ENCODE data around the gene HOXD10. TPM values are rescaled to one million over a fixed set of nuclear protein-coding genes. Genes with fewer than 3 reads are reported as not detected.

Gene HOXD10
- total and polyA plus RNA-seq, 7 donors = 0.23 to 46.0 (median 10.7) TPM

- peaks cover 0 to 89% (median 24%) of the 10 kb centered on the region in 3 donors for H3K27me3 ChIP-seq
- peak overlapping the region in 3 of 4 donors; percentile 92 to 96 (median 94) for H3K27ac ChIP-seq
- peaks cover 0 to 45% (median 40%) of the 10 kb centered on the region in 4 donors for H3K4me1 ChIP-seq
- 36 to 49% methylated on average over 30 of the region's 30 CpGs for WGBS, 2 donors
- H3K9me3 ChIP-seq = no peaks in the 10 kb centered on the region
- peak; percentile 61 for DNase-seq
- H3K36me3 ChIP-seq = no peaks in the 10 kb centered on the region
- peak overlapping the region in 2 of 4 donors; percentile 69 to 70 for H3K4me3 ChIP-seq
- intact Hi-C loops (cut with DNase I) = loop anchor here (5.0 kb wide), 2 partner anchors 847 to 932 kb away; partner anchors contain the start of gene ATF2
- TF ChIP-seq EP300 (IDR thresholded peaks at IDR 0.05) (no peak), POLR2AphosphoS5 (IDR thresholded peaks at IDR 0.05) (no peak), POLR2A (IDR thresholded peaks at IDR 0.05) (no peak), CTCF (IDR thresholded peaks at IDR 0.05) (no peak)
Observed at GRCh38 chr2:176099159-176099727, 17.3 kb upstream of the HOXD10 start.

- Histone ChIP-seq H3K4me1 (peaks cover 0 to 49% (median 37%) of the 10 kb centered on the region in 4 donors), H3K27ac (peak within 1 kb of the TSS in 3 of 4 donors; percentile 92 to 96 (median 94)), H3K36me3 (no peaks in the 10 kb centered on the region), H3K4me3 (peak within 1 kb of the TSS; percentile 45 to 70 (median 68)), H3K27me3 (peaks cover 0 to 88% (median 18%) of the 10 kb centered on the region in 3 donors), H3K9me3 (no peaks in the 10 kb centered on the region)
- intact Hi-C loops (cut with DNase I) = loop anchor here (5.0 kb wide), 2 partner anchors 848 to 933 kb away; partner anchors contain the start of gene ATF2
- DNase-seq = peak; percentile 67
- WGBS, 2 donors = 28 to 35% methylated on average over 70 of the region's 70 CpGs
- TF ChIP-seq POLR2AphosphoS5 (IDR thresholded peaks at IDR 0.05) (no peak), CTCF (IDR thresholded peaks at IDR 0.05) (no peak), EP300 (IDR thresholded peaks at IDR 0.05) (no peak), POLR2A (IDR thresholded peaks at IDR 0.05) (no peak)
Observed at GRCh38 chr2:176099728-176100546, 16.6 kb upstream of the HOXD10 start, which contains the start of gene HOXD12. HOXD12 (plus strand) TSS chr2:176099795; CDS start chr2:176099802, 7 bp downstream.

- intact Hi-C loops (cut with DNase I) = no loop called here
- peak overlapping the region in 1 of 4 donors; percentile 69 for H3K4me3 ChIP-seq
- H3K27ac ChIP-seq = peak overlapping the region in 2 of 4 donors; percentile 92 to 96
- no peaks in the 10 kb centered on the region for H3K36me3 ChIP-seq
- DNase-seq = peak; percentile 58
- TF ChIP-seq POLR2AphosphoS5 (IDR thresholded peaks at IDR 0.05) (no peak), POLR2A (IDR thresholded peaks at IDR 0.05) (no peak), CTCF (IDR thresholded peaks at IDR 0.05) (no peak), EP300 (IDR thresholded peaks at IDR 0.05) (no peak)
- 51 to 76% methylated on average over 28 of the region's 28 CpGs for WGBS, 2 donors
- H3K27me3 ChIP-seq = peaks cover 0 to 86% (median 19%) of the 10 kb centered on the region in 3 donors
- no peaks in the 10 kb centered on the region for H3K9me3 ChIP-seq
- H3K4me1 ChIP-seq = peaks cover 0 to 51% (median 34%) of the 10 kb centered on the region in 4 donors
Observed at GRCh38 chr2:176100547-176101140, 15.9 kb upstream of the HOXD10 start.

DNA sequence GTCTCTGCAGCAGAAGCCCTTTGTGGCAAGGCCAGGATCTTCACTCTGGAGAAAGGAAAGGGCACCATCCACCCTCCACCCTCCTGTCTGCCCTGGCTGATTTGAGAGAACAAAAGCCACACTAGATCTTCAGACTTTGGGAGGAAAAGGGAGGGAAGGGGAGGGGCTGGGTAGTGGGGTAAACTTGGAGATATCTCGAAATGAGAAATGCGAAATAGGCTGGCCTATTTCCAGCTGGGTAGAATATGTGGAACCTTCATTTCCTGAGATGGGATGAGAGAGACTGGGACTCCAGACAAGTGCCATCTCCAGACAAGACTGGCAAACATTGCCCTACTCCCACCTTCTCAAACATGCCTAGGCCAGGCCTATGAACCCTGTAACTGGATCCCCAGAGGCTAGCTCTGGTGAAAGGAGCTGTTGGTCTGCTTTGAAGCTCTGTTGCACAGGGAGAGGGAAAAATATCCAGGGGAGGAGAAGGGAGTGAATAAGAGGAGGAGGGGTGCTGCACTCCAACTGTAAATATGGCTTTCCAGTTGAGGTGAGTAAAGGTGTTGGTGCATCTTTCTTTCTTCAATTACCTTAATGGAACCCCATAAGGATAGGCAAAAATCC, 15.3 kb upstream of the HOXD10 start:
- Histone ChIP-seq H3K27ac (peak overlapping the region in 3 of 4 donors; percentile 4 to 96 (median 92)), H3K4me1 (peaks cover 0 to 58% (median 33%) of the 10 kb centered on the region in 4 donors), H3K27me3 (peaks cover 0 to 86% (median 19%) of the 10 kb centered on the region in 3 donors), H3K4me3 (no peak overlapping the region), H3K36me3 (no peaks in the 10 kb centered on the region), H3K9me3 (no peaks in the 10 kb centered on the region)
- no peak for DNase-seq
- TF ChIP-seq POLR2A (IDR thresholded peaks at IDR 0.05) = no peak
- TF ChIP-seq CTCF (IDR thresholded peaks at IDR 0.05) = no peak
- no peak for TF ChIP-seq POLR2AphosphoS5 (IDR thresholded peaks at IDR 0.05)
- TF ChIP-seq EP300 (IDR thresholded peaks at IDR 0.05) = no peak
- intact Hi-C loops (cut with DNase I) = no loop called here
- whole genome bisulfite sequencing, 2 donors = 51 to 71% methylated on average over 2 of the region's 2 CpGs
